Fibroblast of pulmonary artery (primary cell): ENCODE results near the gene POU2F3.
"Not testable (repeated sequence)": the region's sequence is repeated elsewhere in the genome, so short reads cannot be mapped to it uniquely, and the experiment has no call there.

ENCODE experiments used
- DNase-seq: peaks from one replicate; pipeline ENCODE4 v3.0.0-alpha.2; 2010; ENCODE audit warnings: low read depth
- H3K4me3 ChIP-seq: replicated peaks from 2 replicates; pipeline ENCODE4 v1.5.1; 2011; ENCODE audit warnings: low read depth, mild to moderate bottlenecking, control low read depth, low read length, moderate library complexity
- TF ChIP-seq, protein P1 (sequence below): IDR thresholded peaks from 2 replicates; pipeline ENCODE4 v1.5.1; 2011; ENCODE audit warnings: mild to moderate bottlenecking, control low read depth, low read length, inconsistent platforms; ENCODE audit errors: missing control alignments

Gene POU2F3

DNA sequence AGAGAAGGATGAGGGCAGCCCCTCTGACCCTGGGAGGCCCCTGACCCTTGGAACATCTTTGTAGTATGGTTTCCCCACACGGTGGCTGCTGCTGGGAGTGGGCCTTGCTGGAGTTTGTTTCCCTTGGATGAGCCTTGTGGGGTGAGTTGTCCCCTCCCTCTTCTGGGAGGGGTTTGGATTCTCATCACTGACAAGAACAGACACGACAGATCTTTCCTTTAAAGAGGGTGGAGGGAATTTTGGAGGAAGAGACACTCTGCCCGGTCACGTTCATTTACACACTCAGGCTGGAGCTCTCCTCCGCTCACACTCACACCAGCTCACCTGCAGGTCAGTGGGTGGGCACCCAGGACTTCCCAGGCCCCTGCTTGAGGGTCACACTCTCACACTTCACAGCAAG is 31.7 kb downstream of the POU2F3 start:
- H3K4me3 ChIP-seq = no peak overlapping the region
- no peak for DNase-seq
- TF ChIP-seq, protein P1, sequence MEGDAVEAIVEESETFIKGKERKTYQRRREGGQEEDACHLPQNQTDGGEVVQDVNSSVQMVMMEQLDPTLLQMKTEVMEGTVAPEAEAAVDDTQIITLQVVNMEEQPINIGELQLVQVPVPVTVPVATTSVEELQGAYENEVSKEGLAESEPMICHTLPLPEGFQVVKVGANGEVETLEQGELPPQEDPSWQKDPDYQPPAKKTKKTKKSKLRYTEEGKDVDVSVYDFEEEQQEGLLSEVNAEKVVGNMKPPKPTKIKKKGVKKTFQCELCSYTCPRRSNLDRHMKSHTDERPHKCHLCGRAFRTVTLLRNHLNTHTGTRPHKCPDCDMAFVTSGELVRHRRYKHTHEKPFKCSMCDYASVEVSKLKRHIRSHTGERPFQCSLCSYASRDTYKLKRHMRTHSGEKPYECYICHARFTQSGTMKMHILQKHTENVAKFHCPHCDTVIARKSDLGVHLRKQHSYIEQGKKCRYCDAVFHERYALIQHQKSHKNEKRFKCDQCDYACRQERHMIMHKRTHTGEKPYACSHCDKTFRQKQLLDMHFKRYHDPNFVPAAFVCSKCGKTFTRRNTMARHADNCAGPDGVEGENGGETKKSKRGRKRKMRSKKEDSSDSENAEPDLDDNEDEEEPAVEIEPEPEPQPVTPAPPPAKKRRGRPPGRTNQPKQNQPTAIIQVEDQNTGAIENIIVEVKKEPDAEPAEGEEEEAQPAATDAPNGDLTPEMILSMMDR = no peak

DNA sequence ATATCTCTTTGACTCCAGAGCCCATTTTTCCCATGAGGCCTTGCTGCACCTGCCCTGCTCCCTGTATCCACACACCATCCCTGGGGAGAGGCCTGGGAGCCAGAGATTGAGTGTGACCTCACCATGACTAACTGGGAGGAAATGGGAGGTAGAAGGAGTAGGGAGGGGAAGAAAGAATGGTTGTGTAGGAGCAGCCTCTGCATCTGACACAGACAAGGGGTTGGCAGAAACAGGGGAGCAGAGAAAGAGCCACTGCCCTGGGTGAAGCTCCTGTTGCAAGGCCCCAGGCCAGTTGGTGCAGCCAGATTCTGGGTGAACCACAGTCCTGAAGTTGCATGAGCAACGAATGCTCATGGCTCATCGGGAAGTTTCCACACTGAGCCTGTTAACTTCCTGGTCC is 32.4 kb downstream of the POU2F3 start:
- DNase-seq = peak; percentile 77
- no peak overlapping the region for H3K4me3 ChIP-seq
- TF ChIP-seq, protein P1 = no peak

DNA sequence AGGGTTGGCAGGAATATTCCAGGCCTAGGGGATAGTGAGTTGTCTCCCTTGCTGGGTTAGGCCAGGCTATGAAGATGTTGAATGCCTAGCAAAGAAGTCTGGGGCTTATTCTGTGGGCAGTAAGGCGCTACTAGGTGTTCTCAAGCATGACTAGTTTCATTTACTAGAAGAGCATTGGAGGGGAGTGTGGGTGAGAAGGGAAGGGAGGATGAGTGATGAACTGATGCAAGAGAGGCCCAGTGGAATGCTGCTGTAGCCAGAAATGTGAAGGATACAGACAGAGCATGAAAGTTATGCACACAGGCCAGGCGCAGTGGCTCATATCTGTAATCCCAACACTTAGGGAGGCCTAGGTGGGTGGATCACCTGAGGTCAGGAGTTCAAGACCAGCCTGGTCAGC is 33.5 kb downstream of the POU2F3 start:
- TF ChIP-seq, protein P1 = no peak
- peak; percentile 42 for DNase-seq
- no peak overlapping the region for H3K4me3 ChIP-seq

DNA sequence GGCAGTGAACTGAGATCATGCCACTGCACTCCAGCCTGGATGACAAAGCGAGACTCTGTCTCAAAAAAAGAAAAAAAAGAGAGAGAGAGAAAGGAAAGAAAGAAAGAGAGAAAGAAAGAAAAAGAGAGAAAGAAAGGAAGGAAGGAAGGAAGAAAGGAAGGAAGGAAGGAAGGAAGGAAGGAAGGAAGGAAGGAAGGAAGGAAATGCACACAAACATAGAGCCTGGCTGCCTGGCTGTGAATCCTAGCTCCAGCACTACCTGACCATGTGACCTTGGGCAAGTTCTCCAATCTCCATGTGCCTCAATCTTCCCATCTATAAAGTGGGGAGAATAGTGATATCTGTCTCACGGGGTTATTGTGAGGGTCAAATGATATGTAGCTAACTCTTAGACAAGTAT is 34.0 kb downstream of the POU2F3 start:
- DNase-seq, H3K4me3 ChIP-seq: not testable (repeated sequence)

DNA sequence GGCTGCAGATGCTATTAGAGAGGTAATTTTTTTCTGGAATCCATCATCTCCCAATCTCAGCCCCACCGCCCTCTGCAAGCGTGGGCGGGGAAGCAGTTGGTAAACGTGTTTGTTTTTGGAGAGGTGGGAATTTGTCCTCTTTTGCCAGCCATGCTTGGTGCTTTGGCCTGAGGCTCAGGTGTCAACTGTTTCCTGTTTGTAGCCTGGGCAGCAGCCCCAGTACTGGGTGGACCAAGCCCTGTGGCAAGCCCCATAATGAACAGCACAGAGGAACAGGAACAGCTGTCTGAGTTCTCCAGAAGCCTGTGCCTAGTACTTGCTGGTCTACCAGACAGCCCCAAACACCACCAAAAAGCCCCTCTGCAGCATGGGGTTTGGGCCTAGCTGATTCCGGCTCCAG is 39.6 kb downstream of the POU2F3 start:
- no peak for DNase-seq
- TF ChIP-seq, protein P1 = no peak

DNA sequence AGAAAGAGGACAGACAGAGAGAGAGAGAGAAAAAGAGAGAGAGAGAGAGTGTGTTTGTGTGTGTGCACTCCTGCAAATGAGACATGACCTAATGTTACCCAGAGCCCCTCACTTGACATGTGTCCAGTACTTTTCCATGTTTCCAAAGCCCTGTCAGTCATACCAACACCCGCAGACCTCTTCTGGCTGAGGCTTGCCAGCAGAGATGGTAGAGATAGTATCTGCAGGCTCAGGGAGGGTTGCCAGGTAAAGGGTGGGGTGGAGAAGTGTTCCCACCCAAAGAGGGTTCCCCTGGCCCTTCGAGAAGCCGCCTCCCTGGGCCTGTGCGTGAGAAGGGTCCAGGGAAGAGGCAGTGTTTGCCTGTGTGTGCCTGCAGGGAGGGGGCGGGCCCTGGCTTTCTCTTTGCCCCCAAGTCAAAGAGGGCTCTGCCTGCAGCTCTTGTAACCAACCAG is 40.7 kb downstream of the POU2F3 start:
- DNase-seq = no peak
- TF ChIP-seq, protein P1 = no peak
- no peak overlapping the region for H3K4me3 ChIP-seq

More for the DNA sequence above, 39.6 kb downstream of the POU2F3 start:
- no peak overlapping the region for H3K4me3 ChIP-seq

DNA sequence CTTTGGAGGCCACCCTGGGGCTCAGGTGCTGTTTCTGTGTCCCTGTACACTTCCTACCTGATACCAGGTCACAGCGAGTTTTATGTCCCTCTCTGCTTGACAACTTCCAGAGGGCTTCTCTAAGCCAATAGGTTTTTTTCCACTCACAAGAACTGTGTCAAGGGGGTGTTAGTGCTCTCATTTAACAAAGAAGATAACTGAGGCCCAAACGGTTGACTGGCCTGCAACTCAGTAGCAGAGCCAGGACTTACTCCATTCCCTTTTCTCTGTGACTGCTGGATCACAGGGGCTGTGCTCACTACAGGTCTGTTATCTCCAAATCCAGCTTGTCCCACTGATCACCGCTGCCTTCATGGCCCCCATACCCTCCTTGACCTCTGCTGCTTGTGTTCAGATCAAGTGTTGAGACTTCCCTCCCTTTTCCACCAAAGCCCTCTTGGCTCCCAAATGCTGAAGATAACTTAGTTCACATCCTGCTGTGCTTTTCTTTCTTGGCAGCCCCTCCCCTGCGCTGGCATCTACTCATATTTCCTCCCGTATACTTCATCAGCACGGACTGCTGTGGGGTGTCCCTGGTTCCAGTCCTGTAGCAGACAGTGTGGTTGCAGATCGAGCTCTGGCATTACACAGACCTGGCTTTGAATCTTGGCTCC is 41.3 kb downstream of the POU2F3 start:
- TF ChIP-seq, protein P1 = no peak
- peak; percentile 23 for DNase-seq
- H3K4me3 ChIP-seq = no peak overlapping the region
